NCI-H510A (cell line): ENCODE measurements around the gene FUT1.
A peak's percentile ranks its signal among the peaks of the same experiment; 100 is the strongest.

Source experiments
- DNase-seq: peaks from one replicate; lab custom pipeline; 2025; lab: John Stamatoyannopoulos, UW

Gene FUT1

GRCh38 chr19:48741129-48741999 is 11.1 kb downstream of the FUT1 start:
- DNase-seq, result no peak

- DNase-seq, result no peak
Observed at GRCh38 chr19:48740164-48740972, 12.1 kb downstream of the FUT1 start, which contains the start of gene RASIP1. TSS of gene RASIP1 (minus strand) at chr19:48740610. CDS start at chr19:48740282, 328 bp downstream.

- DNase-seq, result no peak
Observed at GRCh38 chr19:48739404-48740163, 12.9 kb downstream of the FUT1 start.

GRCh38 chr19:48738557-48739403 is 13.7 kb downstream of the FUT1 start:
- DNase-seq, result peak; percentile 85

GRCh38 chr19:48737360-48737998 is 15.0 kb downstream of the FUT1 start:
- DNase-seq, result no peak

- DNase-seq, result no peak
Observed at GRCh38 chr19:48735031-48735615, 17.3 kb downstream of the FUT1 start.

- DNase-seq, result no peak
Observed at GRCh38 chr19:48734625-48735024, 17.8 kb downstream of the FUT1 start.

- no peak for DNase-seq
Observed at GRCh38 chr19:48731452-48731851, 21.0 kb downstream of the FUT1 start.

GRCh38 chr19:48728911-48729664 is 23.4 kb downstream of the FUT1 start:
- DNase-seq, result no peak

- DNase-seq, result no peak
Observed at GRCh38 chr19:48726556-48726955, 25.9 kb downstream of the FUT1 start.

- DNase-seq, result no peak
Observed at GRCh38 chr19:48724796-48725753, 27.4 kb downstream of the FUT1 start.

GRCh38 chr19:48722196-48722708 is 30.2 kb downstream of the FUT1 start:
- DNase-seq, result no peak

- DNase-seq, result peak; percentile 97
Observed at GRCh38 chr19:48720613-48721296, 31.7 kb downstream of the FUT1 start.

- no peak for DNase-seq
Observed at GRCh38 chr19:48720251-48720612, 32.2 kb downstream of the FUT1 start.

GRCh38 chr19:48719263-48720171 is 32.9 kb downstream of the FUT1 start, which contains the start of gene MAMSTR:
TSS of gene MAMSTR (minus strand) at chr19:48719725. CDS start at chr19:48719031, 694 bp downstream.
- no peak for DNase-seq

GRCh38 chr19:48718711-48719231 is 33.7 kb downstream of the FUT1 start:
- DNase-seq, result no peak
